NT2/D1 (cell line): ENCODE data around the gene SCN3B.
A peak's percentile ranks its signal among the peaks of the same experiment; 100 is the strongest.

Experiments used
- DNase-seq: peaks from one replicate; pipeline ENCODE4 v3.0.0-alpha.2; 2011; ENCODE audit warnings: low read depth, low spot score
- H3K27me3 ChIP-seq: 2 replicates; pipeline ENCODE4 v1.6.0; 2011; ENCODE audit warnings: mild to moderate bottlenecking; ENCODE audit not compliant: insufficient read length, insufficient read depth
- H3K36me3 ChIP-seq: 2 replicates; pipeline ENCODE4 v1.6.1; 2011; ENCODE audit warnings: mild to moderate bottlenecking, low read length, mixed read lengths; ENCODE audit not compliant: insufficient read depth, insufficient read length
- H3K4me1 ChIP-seq: 2 replicates; pipeline ENCODE4 v1.5.1; 2011; ENCODE audit not compliant: insufficient read depth, insufficient read length
- H3K4me3 ChIP-seq: 2 replicates; pipeline ENCODE4 v1.5.1; 2011; ENCODE audit warnings: low read depth; ENCODE audit not compliant: insufficient read length
- H3K9ac ChIP-seq: 2 replicates; pipeline ENCODE4 v1.6.0; 2011; ENCODE audit warnings: low read depth; ENCODE audit not compliant: insufficient read length
- H3K9me3 ChIP-seq: 2 replicates; pipeline ENCODE4 v1.5.1; 2011; ENCODE audit warnings: mild to moderate bottlenecking, low read length; ENCODE audit not compliant: insufficient read depth
- SUZ12 ChIP-seq: IDR thresholded peaks from 2 replicates; pipeline ENCODE4 v1.6.1; 2011; ENCODE audit not compliant: insufficient read length, insufficient read depth; ENCODE audit errors: extremely low read depth
- YY1 ChIP-seq: IDR thresholded peaks from 2 replicates; pipeline ENCODE4 v1.6.1; 2011; ENCODE audit not compliant: insufficient read length, insufficient read depth
- ZNF274 ChIP-seq: IDR thresholded peaks from 2 replicates; pipeline ENCODE4 v1.6.1; 2011; ENCODE audit warnings: mild to moderate bottlenecking, low read depth, low read length

SCN3B gene

DNA sequence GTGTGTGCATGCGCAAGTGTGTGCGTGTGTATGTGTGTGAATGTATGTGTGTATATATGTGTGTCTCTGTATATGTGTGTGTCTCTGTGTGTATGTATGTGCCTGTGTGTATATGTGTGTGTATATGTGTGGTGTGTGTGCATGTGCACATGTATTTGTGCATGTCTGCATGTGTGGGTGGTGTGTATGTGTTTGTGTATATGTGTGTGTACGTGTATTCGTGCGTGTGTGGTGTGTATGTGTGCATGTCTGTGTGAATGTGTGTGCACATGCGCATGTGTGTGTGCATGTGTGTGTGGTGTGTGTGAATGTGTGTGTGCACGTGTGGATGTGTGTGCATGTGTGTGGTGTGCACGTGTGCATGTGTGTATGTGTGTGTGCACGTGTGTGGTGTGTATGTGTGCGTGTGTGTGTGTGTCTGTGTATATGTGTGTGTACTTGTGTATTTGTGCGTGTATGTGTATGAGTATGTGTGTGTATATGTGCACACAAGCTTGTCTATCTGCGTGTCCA, 71.4 kb downstream of the SCN3B start:
- no peaks in the 10 kb centered on the region for H3K27me3 ChIP-seq
- no peak for DNase-seq
- no peak overlapping the region for H3K9ac ChIP-seq
- H3K36me3 ChIP-seq = no peaks in the 10 kb centered on the region
- TF ChIP-seq ZNF274 (no peak), SUZ12 (no peak), YY1 (no peak)
- H3K4me1 ChIP-seq = peaks cover 28% of the 10 kb centered on the region
- no peaks in the 10 kb centered on the region for H3K9me3 ChIP-seq
- no peak overlapping the region for H3K4me3 ChIP-seq

DNA sequence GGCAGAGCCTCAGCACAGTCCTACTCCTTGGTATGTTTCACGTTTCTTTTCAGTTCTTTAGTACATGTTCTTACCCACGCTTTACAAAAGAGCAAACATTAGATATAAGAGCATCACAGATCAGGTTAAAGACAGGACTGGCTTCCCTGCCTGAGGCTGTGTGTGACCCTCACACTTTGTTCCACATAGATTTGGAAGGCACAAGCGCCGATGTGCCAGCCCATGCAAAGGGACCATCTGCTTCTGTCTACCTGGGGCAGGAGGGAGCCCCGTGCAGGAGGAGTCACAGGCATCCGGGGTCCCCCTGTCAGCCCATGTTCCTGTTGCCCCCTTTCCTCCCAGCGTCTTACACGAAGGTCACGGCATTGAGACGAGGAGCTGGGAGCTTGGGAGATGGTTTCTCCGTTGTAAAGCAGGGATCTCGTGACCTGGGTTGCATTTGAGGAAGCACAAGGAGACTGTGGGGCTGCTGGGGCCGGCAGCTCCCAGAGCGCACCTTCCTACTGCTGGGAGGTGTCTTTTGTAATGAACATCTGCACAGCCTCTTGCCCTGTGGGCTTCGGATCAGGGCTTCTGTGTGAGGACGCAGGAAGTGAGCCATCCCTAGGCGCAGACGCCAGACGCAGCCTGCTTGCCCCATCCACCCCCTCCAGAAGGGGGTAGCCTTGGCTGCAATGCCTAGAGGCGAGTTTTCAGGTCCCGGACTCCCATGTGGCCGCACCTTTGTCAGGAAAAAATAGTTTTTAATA, 72.6 kb downstream of the SCN3B start:
- H3K4me3 ChIP-seq = no peak overlapping the region
- no peaks in the 10 kb centered on the region for H3K9me3 ChIP-seq
- no peaks in the 10 kb centered on the region for H3K36me3 ChIP-seq
- DNase-seq = no peak
- no peak overlapping the region for H3K9ac ChIP-seq
- no peaks in the 10 kb centered on the region for H3K27me3 ChIP-seq
- H3K4me1 ChIP-seq = peaks cover 31% of the 10 kb centered on the region
- TF ChIP-seq SUZ12 (no peak), ZNF274 (no peak), YY1 (no peak)

DNA sequence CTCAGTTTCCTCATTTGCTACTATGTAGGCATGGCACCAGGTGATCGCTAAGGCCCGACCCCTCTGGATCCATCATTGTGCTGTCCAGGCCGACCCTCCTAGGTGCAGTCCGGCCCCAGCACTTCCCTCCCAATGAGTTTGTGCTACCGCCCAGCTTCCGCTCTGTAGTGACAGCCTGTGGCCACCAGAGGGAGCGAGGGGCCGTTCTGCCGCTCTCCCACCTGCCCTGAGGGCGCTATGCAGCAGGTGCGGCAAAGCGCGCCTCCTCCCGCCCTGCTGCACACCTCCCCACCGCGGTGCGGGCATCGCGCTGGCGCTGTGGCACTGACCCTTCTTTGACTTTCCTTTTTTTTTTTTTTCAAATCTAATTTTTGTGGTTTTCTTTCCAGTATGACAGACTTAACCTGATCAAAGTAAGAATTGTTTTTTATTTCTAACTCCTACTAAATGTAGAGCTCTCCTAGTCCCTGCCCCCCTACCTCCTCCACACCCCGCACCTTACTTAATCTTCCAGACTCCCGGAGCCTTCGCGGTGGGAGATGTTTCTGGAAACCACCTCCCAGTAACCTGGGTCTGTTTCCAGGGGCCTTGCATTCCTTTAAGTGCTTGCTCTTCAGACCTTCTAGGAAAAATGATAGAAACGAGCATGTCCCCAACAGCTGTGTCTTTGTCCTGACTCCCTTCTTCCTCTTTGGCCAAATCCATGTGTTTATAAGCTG, 73.7 kb downstream of the SCN3B start:
- no peaks in the 10 kb centered on the region for H3K27me3 ChIP-seq
- DNase-seq = peak; percentile 49
- no peak overlapping the region for H3K9ac ChIP-seq
- H3K9me3 ChIP-seq = no peaks in the 10 kb centered on the region
- no peak overlapping the region for H3K4me3 ChIP-seq
- peaks cover 26% of the 10 kb centered on the region for H3K4me1 ChIP-seq
- TF ChIP-seq YY1 (no peak), ZNF274 (no peak), SUZ12 (no peak)
- no peaks in the 10 kb centered on the region for H3K36me3 ChIP-seq

DNA sequence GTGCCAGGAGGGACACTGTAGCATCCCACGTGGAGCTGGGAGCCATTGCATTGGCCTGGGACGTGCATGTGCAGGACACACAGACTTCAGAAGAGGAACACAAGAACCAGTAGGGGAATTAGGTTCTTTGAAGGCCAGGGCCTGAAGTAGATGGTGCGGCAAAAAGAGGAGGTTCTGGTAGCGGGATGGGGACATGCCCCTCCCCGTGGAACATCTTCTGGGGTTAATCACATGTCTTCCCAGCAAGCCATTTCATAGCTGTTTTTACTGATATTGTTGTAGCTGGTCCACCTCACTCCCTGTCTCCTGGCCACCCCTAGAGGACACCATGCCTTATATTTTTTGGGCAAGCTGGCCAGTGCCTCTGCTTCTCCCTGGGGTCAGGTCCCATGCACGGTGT, 74.3 kb downstream of the SCN3B start:
- TF ChIP-seq SUZ12 = no peak
- TF ChIP-seq YY1 = no peak
- TF ChIP-seq ZNF274 = no peak
- Histone ChIP-seq H3K4me3 (no peak overlapping the region), H3K9ac (no peak overlapping the region), H3K4me1 (peaks cover 21% of the 10 kb centered on the region), H3K27me3 (no peaks in the 10 kb centered on the region), H3K9me3 (no peaks in the 10 kb centered on the region), H3K36me3 (no peaks in the 10 kb centered on the region)
- no peak for DNase-seq

DNA sequence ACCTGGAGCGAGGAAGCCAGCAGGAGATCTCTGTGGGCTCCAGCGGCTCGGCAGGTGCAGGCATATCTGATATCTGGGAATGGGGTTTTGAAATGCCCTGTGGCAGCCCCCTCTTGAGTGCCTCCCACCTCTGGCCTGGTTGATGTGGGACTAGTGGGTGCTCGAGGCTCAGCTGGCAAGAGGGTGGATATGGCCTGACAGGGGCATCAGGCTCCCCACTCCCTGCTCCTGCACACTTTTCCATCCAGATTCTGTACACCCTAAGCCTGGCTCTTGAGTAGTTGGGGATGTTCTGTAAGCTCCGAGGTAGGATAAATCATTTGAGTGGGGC, 75.0 kb downstream of the SCN3B start:
- H3K4me1 ChIP-seq = peaks cover 20% of the 10 kb centered on the region
- TF ChIP-seq SUZ12 = no peak
- no peak for TF ChIP-seq ZNF274
- no peak for TF ChIP-seq YY1
- no peak overlapping the region for H3K4me3 ChIP-seq
- H3K9ac ChIP-seq = no peak overlapping the region
- H3K9me3 ChIP-seq = no peaks in the 10 kb centered on the region
- DNase-seq = no peak
- no peaks in the 10 kb centered on the region for H3K36me3 ChIP-seq
- no peaks in the 10 kb centered on the region for H3K27me3 ChIP-seq
